ENCODE measurements around the gene RAB36.

The RAB36 gene

GRCh38 chr22:23105304-23105703 is 40.0 kb upstream of the RAB36 start:
- H3K27me3 Mint-ChIP-seq, result no peaks in the 10 kb centered on the region
- H3K4me1 Mint-ChIP-seq (ENCODE audit: low read depth), result no peaks in the 10 kb centered on the region
- H3K9me3 Mint-ChIP-seq (ENCODE audit: low read depth), result no peaks in the 10 kb centered on the region
- no peak overlapping the region for H3K27ac Mint-ChIP-seq
- H3K36me3 Mint-ChIP-seq, result no peaks in the 10 kb centered on the region
- no peak overlapping the region for H3K4me3 Mint-ChIP-seq

GRCh38 chr22:23105919-23106318 is 39.4 kb upstream of the RAB36 start:
- no peak overlapping the region for H3K27ac Mint-ChIP-seq
- H3K36me3 Mint-ChIP-seq, result no peaks in the 10 kb centered on the region
- no peaks in the 10 kb centered on the region for H3K27me3 Mint-ChIP-seq
- no peak overlapping the region for H3K4me3 Mint-ChIP-seq
- H3K9me3 Mint-ChIP-seq (ENCODE audit: low read depth), result no peaks in the 10 kb centered on the region
- no peaks in the 10 kb centered on the region for H3K4me1 Mint-ChIP-seq (ENCODE audit: low read depth)

GRCh38 chr22:23106344-23106743 is 38.9 kb upstream of the RAB36 start:
- H3K36me3 Mint-ChIP-seq, result no peaks in the 10 kb centered on the region
- H3K27ac Mint-ChIP-seq, result no peak overlapping the region
- no peaks in the 10 kb centered on the region for H3K27me3 Mint-ChIP-seq
- H3K4me1 Mint-ChIP-seq (ENCODE audit: low read depth), result no peaks in the 10 kb centered on the region
- no peaks in the 10 kb centered on the region for H3K9me3 Mint-ChIP-seq (ENCODE audit: low read depth)
- H3K4me3 Mint-ChIP-seq, result no peak overlapping the region

- H3K27me3 Mint-ChIP-seq, result no peaks in the 10 kb centered on the region
- no peaks in the 10 kb centered on the region for H3K9me3 Mint-ChIP-seq (ENCODE audit: low read depth)
- no peak overlapping the region for H3K27ac Mint-ChIP-seq
- no peaks in the 10 kb centered on the region for H3K36me3 Mint-ChIP-seq
- no peak overlapping the region for H3K4me3 Mint-ChIP-seq
- no peaks in the 10 kb centered on the region for H3K4me1 Mint-ChIP-seq (ENCODE audit: low read depth)
Measured at GRCh38 chr22:23106906-23107367, 38.3 kb upstream of the RAB36 start.

DNA sequence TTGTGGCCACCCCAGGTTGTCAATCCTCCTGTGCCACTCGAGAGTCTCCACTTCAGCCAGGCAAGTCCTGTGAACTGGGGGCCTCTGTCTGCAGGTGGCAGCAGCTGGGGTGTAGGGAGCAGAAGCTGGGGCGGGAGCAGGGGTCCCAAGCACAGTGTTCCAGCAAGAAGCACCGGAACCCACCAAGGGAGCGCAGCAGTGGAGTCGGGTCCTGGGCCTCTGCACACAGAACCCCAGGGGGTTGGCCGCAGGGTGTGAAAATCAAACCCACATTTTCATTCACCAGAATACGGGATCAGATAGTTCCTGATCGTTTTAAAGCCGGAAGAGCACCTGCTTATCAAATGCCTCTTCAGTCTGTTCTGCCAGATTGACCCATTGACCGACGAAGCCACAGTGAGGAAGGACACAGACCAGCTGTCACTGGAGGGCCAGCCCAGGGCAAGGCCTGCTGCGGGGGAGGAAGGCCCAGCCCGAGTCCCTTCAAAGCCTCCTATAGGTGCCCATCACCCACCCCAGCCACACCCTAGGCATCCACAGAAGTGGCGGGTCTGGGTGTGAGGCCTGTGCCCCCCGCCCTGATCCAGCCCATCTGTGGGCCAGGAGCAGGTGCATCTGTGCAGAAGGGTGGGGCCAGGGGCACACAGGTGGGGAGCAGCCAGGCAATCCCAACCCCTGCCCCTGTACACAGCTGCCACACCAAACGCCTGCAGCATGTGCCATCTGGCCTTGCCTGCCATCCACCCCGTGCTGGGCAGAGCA is 37.6 kb upstream of the RAB36 start:
- Mint-ChIP-seq H3K9me3 (ENCODE audit: low read depth) (no peaks in the 10 kb centered on the region), H3K36me3 (no peaks in the 10 kb centered on the region), H3K4me3 (no peak overlapping the region), H3K27me3 (no peaks in the 10 kb centered on the region), H3K27ac (no peak overlapping the region), H3K4me1 (ENCODE audit: low read depth) (no peaks in the 10 kb centered on the region)

DNA sequence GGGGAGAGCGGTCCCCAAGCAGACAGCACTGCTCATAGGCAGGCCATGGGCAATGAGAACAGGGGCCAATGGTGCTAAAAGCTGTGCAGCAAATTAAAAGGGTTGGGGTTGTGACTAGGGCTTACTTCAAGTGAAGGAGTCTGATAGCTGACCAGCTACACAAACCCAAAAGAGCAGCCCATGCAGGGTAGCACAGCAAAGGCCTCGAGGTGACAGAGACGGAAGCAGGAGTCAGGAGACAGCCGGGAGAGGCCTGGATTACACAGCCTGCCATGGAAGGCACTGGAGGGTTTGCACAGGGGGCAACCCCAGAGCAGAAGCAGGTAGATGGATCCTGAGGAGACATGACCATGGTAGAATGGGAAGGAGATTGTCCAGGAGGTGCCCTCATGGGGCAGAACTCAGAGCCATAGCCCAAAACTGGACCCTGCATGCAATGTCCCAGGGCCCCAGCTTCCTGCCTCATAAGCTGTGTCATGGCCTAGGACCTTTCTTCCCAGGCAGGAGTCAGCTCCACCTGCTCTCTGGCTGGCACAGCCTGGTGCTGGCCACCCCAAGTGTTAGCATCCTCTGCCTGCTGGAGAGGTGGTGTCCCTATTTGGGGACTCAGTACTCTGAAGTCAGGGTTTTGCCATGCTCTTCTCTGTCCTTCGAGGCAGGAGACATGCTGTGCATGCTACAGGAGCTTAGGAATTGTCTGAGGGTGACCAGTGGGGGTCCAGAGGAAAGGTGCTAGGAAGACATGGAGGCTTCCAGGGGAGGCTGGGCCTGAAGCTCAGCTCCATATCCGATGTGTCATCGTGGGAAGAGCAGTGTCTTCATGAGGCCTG is 36.8 kb upstream of the RAB36 start:
- no peak overlapping the region for H3K27ac Mint-ChIP-seq
- no peaks in the 10 kb centered on the region for H3K36me3 Mint-ChIP-seq
- no peaks in the 10 kb centered on the region for H3K27me3 Mint-ChIP-seq
- no peak overlapping the region for H3K4me3 Mint-ChIP-seq
- no peaks in the 10 kb centered on the region for H3K4me1 Mint-ChIP-seq (ENCODE audit: low read depth)
- no peaks in the 10 kb centered on the region for H3K9me3 Mint-ChIP-seq (ENCODE audit: low read depth)

- Mint-ChIP-seq H3K4me1 (ENCODE audit: low read depth) (no peaks in the 10 kb centered on the region), H3K27ac (no peak overlapping the region), H3K9me3 (ENCODE audit: low read depth) (no peaks in the 10 kb centered on the region), H3K27me3 (no peaks in the 10 kb centered on the region), H3K36me3 (no peaks in the 10 kb centered on the region), H3K4me3 (no peak overlapping the region)
Measured at GRCh38 chr22:23109079-23109347, 36.3 kb upstream of the RAB36 start.

DNA sequence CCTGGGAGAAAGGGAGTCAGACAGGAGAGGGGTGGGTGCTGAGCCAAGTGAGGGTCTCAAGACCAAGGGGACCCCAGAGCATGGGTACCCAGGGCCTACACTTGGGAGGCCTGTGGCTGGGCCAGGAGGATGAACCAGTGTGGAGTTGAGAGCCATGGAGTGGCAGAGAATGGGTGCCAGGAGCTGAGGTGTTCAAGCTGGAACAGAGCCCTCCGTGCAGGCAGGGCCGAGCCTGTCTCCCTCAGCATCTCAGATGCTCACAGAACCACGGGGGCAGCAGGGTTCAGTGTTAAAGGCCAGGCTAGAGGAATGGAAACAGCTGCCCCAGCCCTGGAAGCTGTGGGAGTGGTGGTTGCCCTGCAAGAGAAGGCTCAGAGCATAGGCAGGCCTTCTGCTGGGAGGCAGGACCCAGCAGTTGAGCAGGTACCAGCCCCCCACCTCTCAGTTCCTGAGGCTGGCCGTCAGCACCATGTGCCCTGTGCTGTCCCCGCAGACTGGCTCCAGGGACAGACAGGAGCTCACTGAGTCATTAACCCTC is 35.8 kb upstream of the RAB36 start:
- Mint-ChIP-seq H3K4me1 (ENCODE audit: low read depth) (no peaks in the 10 kb centered on the region), H3K36me3 (no peaks in the 10 kb centered on the region), H3K9me3 (ENCODE audit: low read depth) (no peaks in the 10 kb centered on the region), H3K27ac (no peak overlapping the region), H3K4me3 (no peak overlapping the region), H3K27me3 (no peaks in the 10 kb centered on the region)

GRCh38 chr22:23110190-23110921 is 34.9 kb upstream of the RAB36 start:
- Mint-ChIP-seq H3K27ac (no peak overlapping the region), H3K4me1 (ENCODE audit: low read depth) (no peaks in the 10 kb centered on the region), H3K4me3 (no peak overlapping the region), H3K9me3 (ENCODE audit: low read depth) (no peaks in the 10 kb centered on the region), H3K27me3 (no peaks in the 10 kb centered on the region), H3K36me3 (no peaks in the 10 kb centered on the region)

DNA sequence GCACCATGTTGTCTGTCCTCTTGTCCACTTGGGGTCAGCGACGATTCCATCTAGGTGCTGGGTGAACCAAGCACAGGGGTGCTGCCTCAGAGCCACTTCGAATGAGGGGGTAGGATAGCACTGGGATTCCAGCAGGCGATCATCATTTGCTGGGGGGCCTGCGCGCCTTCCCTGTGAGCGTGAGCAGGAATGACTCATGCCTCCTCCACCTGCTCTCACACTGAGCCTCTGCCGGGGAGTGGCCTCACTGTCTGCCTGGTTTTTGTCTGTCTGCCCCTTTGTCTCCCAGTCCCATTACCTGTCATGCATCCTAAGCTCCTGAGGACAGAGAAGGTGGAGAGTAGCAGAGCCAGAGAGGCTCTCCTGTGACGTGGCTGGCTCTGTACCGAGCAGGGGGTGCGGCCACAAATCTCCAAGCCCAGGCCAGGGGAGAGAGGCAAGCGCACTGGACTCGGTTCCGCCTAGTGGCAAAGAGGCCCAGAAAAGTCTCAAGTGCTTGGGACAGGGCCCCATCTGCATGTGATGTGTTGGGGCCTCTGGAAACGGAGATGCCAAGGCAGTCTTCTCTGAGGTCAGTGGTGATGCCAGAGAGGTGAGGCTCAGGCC is 34.3 kb upstream of the RAB36 start:
- Mint-ChIP-seq H3K4me1 (ENCODE audit: low read depth) (no peaks in the 10 kb centered on the region), H3K4me3 (no peak overlapping the region), H3K9me3 (ENCODE audit: low read depth) (no peaks in the 10 kb centered on the region), H3K27ac (no peak overlapping the region), H3K27me3 (no peaks in the 10 kb centered on the region), H3K36me3 (no peaks in the 10 kb centered on the region)

DNA sequence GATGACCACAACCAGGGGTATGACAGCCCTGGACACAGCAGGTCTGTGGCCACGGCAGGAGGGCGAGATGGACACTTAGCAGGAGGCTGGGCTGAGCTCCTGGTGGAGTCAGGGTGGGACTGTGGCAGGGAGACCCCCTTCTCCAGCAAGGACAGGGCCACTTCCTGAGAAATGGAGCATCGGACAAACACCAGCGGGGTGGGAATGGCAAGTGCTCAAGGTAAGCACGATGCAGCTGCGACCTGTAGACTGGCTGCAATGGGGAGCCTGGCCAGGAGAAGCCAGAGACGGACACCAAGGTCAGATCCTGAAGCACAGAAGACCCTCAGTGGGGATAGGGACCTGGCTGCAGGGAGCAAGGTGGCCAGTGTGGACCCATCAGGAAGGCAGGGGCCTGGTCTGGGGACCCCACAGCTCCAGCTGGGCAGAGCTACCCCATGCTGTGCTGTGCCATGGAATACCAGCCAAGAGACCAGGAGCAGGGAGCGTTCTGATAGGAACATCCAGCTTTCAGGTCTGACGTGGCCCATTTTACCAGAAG is 32.7 kb upstream of the RAB36 start:
- no peak overlapping the region for H3K27ac Mint-ChIP-seq
- H3K27me3 Mint-ChIP-seq, result no peaks in the 10 kb centered on the region
- H3K4me1 Mint-ChIP-seq (ENCODE audit: low read depth), result no peaks in the 10 kb centered on the region
- H3K36me3 Mint-ChIP-seq, result no peaks in the 10 kb centered on the region
- H3K4me3 Mint-ChIP-seq, result no peak overlapping the region
- no peaks in the 10 kb centered on the region for H3K9me3 Mint-ChIP-seq (ENCODE audit: low read depth)

DNA sequence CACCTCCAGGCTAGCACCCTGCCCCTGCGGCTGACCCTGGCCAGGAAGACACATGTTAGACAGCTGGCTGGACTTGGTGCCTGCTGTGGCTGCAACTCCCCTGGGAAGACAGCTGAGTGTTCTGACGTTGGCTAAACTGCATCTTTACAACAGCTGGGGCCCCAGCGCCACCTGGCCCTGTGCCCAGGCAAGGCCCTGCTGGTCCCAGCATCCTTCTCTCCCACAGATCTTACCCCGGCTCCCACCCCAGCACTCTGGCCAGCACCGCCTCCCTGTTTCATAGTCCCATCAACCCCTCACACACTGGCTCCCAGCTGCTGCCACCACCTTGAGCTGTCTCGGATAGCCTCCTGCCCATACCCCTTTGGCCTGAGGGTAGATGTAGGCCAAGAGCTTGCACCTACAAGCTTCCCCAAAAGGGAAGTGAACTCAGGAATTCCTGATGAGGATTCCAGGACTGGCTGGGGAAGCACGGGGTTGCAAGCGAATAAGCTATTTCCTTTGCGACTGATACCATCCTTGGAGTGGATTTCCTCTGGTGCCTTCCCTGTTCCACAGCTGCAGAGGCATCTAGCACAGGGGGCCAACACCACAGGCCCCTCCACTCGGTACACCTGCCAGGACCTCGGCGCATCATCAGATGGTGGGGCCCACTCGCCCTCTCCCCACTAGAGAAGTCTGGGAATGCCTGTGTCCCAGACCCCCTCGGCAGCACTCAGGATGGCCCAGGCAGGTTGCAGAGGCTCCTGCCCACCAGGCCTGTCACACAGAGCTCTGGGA is 32.0 kb upstream of the RAB36 start:
- H3K4me3 Mint-ChIP-seq, result no peak overlapping the region
- H3K27ac Mint-ChIP-seq, result no peak overlapping the region
- H3K9me3 Mint-ChIP-seq (ENCODE audit: low read depth), result no peaks in the 10 kb centered on the region
- H3K27me3 Mint-ChIP-seq, result no peaks in the 10 kb centered on the region
- no peaks in the 10 kb centered on the region for H3K4me1 Mint-ChIP-seq (ENCODE audit: low read depth)
- no peaks in the 10 kb centered on the region for H3K36me3 Mint-ChIP-seq

DNA sequence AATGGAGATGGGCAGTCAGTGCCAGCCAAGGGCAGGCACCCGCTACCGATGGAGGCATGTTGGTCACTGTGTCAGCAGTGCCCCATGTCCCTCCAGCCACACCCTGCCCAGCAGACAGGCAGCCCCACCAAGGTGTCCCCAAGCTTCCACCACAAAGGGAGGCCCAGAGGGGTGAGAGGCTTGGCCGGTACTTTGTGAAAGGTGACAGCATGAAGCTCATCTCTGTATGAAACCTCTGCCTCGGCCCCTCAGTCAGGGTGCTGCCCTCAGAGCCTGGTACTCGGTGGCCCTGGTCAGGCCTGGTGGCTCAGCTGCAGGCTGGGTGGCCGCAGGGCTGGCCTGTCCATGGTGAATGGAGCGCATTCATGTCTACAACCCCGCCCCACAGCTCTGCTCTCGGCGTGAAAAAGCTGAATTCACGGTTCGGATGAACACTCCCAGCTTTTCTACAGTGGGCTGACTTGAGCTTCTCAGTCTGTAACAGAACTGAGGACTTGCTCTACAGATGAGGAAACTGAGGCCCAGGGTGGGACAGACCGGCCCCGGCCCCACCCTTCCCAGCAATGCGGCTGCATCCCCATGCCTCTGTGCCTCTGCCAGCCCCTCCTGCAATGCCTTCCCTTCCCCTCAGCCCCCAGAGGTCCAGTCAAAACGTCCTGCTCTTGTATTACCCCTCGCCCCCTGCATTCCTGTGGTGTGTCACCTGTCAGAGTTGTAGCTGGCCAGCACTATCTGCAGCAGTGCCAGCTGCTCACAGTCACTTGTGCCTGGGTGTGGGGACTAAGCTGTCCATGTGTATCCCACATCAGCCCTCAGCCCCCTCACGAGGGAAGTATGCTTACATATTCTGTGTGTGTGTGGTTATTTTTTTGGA is 31.2 kb upstream of the RAB36 start:
- H3K27me3 Mint-ChIP-seq, result no peaks in the 10 kb centered on the region
- H3K27ac Mint-ChIP-seq, result no peak overlapping the region
- no peaks in the 10 kb centered on the region for H3K9me3 Mint-ChIP-seq (ENCODE audit: low read depth)
- H3K4me3 Mint-ChIP-seq, result no peak overlapping the region
- H3K4me1 Mint-ChIP-seq (ENCODE audit: low read depth), result no peaks in the 10 kb centered on the region
- H3K36me3 Mint-ChIP-seq, result no peaks in the 10 kb centered on the region

All from activated naive CD8-positive, alpha-beta T cell (primary cell).